Activated CD4-positive, CD25-positive, alpha-beta regulatory T cell treated with anti-CD3 and anti-CD28 coated beads, Interleukin-2, amount 50 U/mL, for 24 hours (primary cell): ENCODE measurements around the gene PDIA3.
A peak's percentile ranks its signal among the peaks of the same experiment; 100 is the strongest.
"Not testable (repeated sequence)": the region's sequence is repeated elsewhere in the genome, so short reads cannot be mapped to it uniquely, and the experiment has no call there.

ENCODE experiments used
- ATAC-seq, 2 donors: fragments of 150-1000 bp; cut with Tn5 transposase; one replicate each; pipeline ENCODE4 v1.10.0; 2021; ENCODE audit warnings: mild to moderate bottlenecking in 1 of 2, moderate library complexity in 1 of 2

Gene PDIA3

GRCh38 chr15:43776718-43777266 lies 30.6 kb downstream of the PDIA3 start, which contains the start of gene ELL3:
Gene ELL3, minus strand, starts transcription at chr15:43776966. Its CDS starts 65 bp downstream, at chr15:43776901.
- ATAC-seq: peak; percentile 64 to 65

GRCh38 chr15:43777267-43777914 lies 31.2 kb downstream of the PDIA3 start:
- peak; percentile 80 to 81 for ATAC-seq

GRCh38 chr15:43779016-43779415 lies 32.8 kb downstream of the PDIA3 start:
- no peak for ATAC-seq

GRCh38 chr15:43789409-43789808 lies 43.2 kb downstream of the PDIA3 start:
- no peak for ATAC-seq

- ATAC-seq: peak; percentile 94
Observed at GRCh38 chr15:43791993-43792760, 45.9 kb downstream of the PDIA3 start, which contains the start of gene SERF2. Gene SERF2, plus strand, starts transcription at chr15:43792320. Its CDS starts 57 bp downstream, at chr15:43792377.

- no peak for ATAC-seq
Observed at GRCh38 chr15:43792761-43793476, 46.7 kb downstream of the PDIA3 start.

- no peak for ATAC-seq
Observed at GRCh38 chr15:43793647-43794046, 47.4 kb downstream of the PDIA3 start.

- no peak for ATAC-seq
Observed at GRCh38 chr15:43794269-43795037, 48.2 kb downstream of the PDIA3 start.

GRCh38 chr15:43795197-43795596 lies 49.0 kb downstream of the PDIA3 start:
- ATAC-seq: no peak

GRCh38 chr15:43795997-43796396 lies 49.8 kb downstream of the PDIA3 start:
- no peak for ATAC-seq

GRCh38 chr15:43796566-43796965 lies 50.3 kb downstream of the PDIA3 start:
- no peak for ATAC-seq

- ATAC-seq: no peak
Observed at GRCh38 chr15:43799209-43799944, 53.1 kb downstream of the PDIA3 start.

- no peak for ATAC-seq
Observed at GRCh38 chr15:43799945-43800285, 53.7 kb downstream of the PDIA3 start, which contains the start of gene SERINC4. Gene SERINC4, minus strand, starts transcription at chr15:43800220. Its CDS starts 234 bp downstream, at chr15:43799986.

GRCh38 chr15:43800286-43801141 lies 54.3 kb downstream of the PDIA3 start, which contains the start of gene HYPK:
Gene HYPK, plus strand, starts transcription at chr15:43800599. Its CDS starts 24 bp downstream, at chr15:43800623.
- peak; percentile 99 for ATAC-seq

GRCh38 chr15:43802676-43803075 lies 56.4 kb downstream of the PDIA3 start:
- not testable (repeated sequence) for ATAC-seq

GRCh38 chr15:43808435-43808950 lies 62.3 kb downstream of the PDIA3 start:
- ATAC-seq: no peak

GRCh38 chr15:43808960-43809678 lies 62.9 kb downstream of the PDIA3 start:
- ATAC-seq: no peak

GRCh38 chr15:43815064-43815463 lies 68.8 kb downstream of the PDIA3 start:
- not testable (repeated sequence) for ATAC-seq

GRCh38 chr15:43821505-43821904 lies 75.3 kb downstream of the PDIA3 start:
- no peak for ATAC-seq
